T follicular helper cell (primary cell): Measurements from ENCODE around the gene MACROD1.

Source experiments
- DNase-seq: peaks from one replicate; pipeline ENCODE4 v3.0.0-alpha.2; 2020; ENCODE audit warnings: low read depth

The MACROD1 gene

GRCh38 chr11:64074239-64074638, 91.7 kb downstream of the MACROD1 start:
- no peak for DNase-seq

DNA sequence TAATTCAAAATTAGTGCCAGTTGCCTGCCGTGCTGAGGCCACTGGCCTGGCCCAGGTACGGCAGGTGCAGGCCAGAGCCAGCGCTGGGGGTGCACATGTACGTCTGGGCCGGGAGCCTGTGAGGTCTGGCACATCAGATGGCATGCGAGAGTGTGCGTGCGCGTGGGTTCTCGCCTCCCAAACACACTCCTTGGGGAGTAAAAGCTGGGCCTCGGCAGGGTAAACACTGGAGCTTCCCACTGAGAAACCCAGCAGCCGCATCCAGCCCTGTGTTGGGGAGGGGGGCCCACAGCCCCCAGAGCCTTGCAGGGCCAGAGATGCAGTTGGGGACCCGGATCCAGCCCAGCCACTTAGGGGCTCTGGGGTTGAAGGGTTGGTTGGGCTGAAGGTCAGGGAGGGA, 92.4 kb downstream of the MACROD1 start:
- DNase-seq: no peak

DNA sequence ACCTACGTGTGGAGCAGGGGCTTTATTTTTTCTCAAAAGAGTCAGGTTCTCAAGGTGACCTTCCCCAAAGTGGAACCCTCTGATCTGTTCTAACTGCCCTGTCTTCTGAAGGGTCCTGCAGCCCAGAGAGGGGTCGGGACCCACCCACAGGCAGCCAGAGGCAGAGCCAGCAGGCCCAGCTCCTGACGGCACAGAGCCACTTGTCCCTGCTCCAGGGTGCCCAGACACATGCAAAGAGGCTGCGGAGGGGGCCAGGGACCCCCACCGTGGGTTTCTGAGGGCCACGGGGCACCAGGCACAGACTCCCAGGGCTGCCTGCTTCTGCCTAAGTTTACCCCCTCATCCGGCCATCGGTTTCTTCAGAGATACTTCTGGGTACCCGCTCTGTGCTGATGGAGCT, 93.0 kb downstream of the MACROD1 start:
- no peak for DNase-seq

- no peak for DNase-seq
Measured at GRCh38 chr11:64072403-64072802, 93.5 kb downstream of the MACROD1 start.

- no peak for DNase-seq
Measured at GRCh38 chr11:64071849-64072248, 94.1 kb downstream of the MACROD1 start.

- DNase-seq: no peak
Measured at GRCh38 chr11:64070314-64070681, 95.6 kb downstream of the MACROD1 start.

GRCh38 chr11:64069401-64070313, 96.3 kb downstream of the MACROD1 start:
- DNase-seq: no peak

GRCh38 chr11:64068705-64069400, 97.1 kb downstream of the MACROD1 start:
- DNase-seq: no peak

- DNase-seq: no peak
Measured at GRCh38 chr11:64067230-64067993, 98.5 kb downstream of the MACROD1 start.

DNA sequence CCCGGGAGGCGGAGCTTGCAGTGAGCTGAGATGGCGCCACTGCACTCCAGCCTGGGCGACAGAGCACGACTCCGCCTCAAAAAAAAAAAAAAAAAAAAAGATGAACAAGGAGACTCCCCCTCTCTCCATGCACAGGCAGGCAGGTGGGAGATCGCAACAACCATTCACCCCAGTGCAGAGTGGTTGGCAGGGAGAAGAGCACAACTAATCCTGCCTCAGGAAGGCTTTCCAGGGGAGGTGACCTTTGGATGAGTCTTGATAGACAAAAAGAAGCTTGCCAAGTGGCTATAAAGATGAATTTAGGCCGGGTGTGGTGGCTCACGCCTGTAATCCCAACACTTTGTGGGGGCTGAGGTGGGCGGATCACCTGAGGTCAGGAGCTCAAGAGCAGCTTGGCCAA, 100.2 kb downstream of the MACROD1 start:
- DNase-seq: no peak

DNA sequence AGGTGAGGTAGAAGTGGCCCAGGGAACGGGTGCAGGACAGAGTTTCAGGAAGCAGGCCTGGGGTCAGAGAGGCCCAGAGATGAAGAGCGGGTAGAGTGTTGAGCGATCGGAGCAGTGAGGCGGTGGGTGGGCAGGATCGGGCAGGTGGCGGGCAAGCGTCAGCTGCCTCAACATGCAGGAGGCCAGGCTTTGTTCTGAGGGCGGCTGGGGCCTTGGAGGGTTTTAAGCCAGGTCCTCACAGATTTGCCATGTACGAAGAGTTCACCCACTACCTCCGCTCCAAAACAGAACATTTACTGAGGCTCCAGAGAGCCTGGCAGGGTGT, 100.8 kb downstream of the MACROD1 start:
- DNase-seq: no peak

DNA sequence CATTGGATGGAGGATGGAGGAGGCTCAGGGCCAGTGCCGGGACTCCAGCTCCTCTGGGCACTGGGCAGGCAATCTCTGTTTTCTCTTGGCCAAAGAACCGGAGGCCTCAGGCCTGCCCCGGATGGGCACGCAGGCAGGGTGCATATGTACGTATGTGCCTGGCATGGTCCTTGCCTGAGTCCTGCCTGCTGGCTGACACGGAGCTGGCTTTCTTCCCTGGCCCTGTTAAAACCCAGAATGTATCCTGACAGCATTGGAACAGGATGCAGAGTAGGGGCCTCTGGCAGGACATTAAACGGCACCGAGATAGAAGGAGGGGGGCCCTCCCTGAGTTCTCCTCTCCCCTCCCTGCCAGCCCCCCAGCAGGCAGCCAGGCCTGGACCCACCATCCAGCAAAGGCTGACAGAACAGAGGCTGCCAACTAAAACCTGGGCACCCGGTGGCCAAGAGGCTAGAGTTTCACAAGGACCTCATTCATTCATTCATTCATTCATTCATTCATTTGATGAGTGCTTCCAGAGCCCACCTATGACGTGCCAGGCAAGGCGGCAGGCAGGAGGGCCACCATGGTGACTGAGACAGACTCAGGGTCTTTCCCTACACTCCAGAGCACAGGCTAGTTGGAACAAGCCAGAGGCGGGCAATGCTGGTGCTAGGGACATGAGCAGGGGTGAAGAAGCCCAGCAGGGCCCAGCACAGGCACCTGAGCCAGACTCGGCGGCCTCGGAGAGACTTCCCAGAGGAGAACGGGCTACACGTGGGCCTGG, 101.4 kb downstream of the MACROD1 start:
- no peak for DNase-seq

- no peak for DNase-seq
Measured at GRCh38 chr11:64063777-64064176, 102.1 kb downstream of the MACROD1 start.

DNA sequence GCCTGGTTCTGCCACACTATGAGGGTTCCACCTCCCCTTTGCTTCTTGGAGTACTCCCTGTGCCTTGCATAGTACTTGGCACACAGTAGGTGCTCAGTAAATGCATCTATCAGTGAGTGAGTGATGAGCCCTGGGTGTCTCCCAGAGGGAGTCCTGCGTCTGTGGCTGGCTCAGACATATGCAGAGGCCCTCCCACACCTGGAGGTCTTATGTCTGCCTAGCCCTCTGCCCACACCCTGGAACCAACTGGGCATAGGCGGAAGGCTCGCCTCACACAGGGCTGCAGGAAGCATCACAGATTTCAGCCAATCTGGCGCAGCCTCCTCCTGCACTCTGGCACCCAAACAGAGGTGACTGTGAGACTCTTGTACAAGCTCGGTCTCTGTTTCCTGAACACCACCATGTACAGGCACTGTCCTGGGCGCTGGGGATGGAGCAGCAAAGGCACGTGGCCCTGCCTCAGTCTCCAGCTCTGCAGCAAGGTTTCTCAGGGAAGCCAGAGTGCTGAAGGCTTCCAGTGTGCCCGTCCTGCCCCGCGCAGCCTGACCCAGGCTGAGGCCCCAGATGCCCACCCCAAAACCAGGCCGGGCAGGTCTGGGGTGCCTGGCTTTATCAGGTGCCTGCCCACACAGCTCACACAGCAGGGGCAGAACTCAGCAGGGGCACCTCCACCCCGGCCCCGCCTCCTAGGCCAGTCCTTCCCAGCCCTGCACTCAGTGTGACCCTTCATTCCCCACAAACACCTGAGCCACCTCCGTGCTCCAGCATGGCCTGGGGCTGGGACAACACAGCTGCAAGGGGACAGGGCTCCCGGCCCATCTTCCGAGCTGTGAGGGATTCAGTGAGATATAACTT, 103.5 kb downstream of the MACROD1 start:
- DNase-seq: no peak

DNA sequence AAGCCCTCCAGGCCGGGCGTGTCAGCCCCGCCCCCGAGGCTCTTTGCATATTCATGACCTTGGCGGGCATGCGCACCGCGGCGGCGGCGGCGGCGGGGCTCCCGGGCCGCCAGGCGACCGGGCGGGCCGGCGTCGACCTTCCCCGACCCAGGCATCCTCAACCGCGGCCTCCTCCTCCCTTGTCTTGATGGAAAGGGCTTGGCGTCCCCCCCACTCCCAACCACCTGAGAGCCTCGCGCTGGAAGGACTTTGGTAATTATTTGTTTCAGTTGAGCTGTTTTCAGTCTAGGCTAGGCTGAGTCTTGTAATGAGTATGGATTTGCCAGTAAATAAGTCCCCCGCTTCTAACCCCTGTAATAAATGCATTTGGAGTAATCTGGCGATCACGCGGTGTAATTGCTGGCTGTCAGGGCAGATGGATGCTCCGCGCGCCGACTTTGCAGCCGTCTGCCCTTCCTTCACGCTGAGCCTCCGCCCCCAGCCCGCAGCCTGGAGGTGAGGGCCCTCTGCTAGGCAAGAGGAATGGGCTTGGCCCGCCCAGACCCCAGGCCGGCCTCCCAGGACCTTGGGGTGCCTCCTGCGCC, 105.0 kb downstream of the MACROD1 start:
- peak; percentile 27 for DNase-seq

DNA sequence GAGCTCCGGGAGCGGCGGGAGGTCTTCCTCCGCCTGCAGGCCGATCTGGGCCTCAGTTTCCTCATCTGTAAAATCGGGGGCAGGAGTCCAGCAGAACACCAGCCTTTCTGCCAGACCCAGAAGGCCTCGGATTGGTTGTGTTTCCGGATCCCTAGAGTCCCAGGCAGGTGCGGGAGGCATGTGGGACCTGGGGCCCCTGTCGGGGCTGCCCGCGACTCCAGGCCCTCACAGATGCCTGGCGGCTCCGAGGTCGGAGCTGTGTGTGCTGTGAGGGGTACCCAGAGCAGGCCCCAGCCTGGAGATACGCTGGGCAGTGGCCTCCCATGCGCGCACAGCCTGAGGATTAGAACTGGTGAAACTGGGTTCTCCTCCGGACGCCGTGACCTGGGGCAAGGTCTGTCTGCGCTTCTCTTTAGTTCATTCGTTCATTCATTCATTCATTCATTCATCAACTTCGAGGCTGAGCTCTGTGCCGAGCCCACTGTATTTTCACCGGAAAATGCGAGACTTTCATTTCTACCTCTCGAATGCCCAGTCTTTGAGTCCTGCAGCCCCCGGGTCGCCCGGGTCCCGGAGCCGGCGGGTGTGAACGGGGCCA, 105.6 kb downstream of the MACROD1 start:
- no peak for DNase-seq

- no peak for DNase-seq
Measured at GRCh38 chr11:64059339-64060140, 106.4 kb downstream of the MACROD1 start.

- DNase-seq: no peak
Measured at GRCh38 chr11:64058494-64058893, 107.4 kb downstream of the MACROD1 start.

DNA sequence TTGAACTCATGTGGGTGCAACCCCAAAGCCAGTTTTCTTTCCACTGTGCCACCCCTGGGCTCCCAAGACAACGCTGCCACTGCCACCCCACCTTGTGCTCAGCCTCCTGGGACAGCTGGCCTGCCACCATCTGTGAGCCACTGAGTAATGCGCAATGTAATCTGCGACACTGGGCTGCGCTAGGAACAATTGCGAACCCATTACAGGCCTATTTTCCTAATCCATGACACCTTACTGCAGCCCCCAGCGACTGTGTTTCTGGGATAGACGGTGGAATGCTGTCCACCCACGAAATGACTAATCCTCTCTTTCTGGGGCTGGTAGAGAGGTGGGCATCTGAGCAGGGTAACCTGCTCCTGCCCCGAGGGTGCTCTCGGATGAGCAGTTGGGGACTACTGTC, 108.0 kb downstream of the MACROD1 start:
- DNase-seq: no peak
